ENCODE measurements around the gene GREB1.

DNA sequence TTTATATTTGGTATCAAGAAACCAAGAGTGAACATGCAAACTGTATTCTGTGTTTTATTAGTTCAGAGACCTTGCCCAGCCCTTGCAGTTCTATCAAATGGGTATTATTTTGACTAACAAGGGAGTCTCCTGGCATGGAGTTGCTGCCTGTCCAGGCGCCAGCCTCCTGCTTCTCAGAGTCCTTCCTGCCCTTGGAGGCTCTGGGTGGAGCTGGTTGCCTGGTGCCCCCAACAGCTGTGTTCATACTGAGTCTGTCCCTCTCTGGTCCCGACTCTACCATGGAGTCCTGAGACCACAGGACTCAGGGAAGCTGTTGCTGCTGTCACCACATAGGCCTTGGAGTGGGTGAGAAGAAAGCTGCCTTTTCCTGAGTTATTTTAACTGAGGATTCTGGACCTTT lies 26.3 kb upstream of the GREB1 start:
- TF ChIP-seq, protein P1, sequence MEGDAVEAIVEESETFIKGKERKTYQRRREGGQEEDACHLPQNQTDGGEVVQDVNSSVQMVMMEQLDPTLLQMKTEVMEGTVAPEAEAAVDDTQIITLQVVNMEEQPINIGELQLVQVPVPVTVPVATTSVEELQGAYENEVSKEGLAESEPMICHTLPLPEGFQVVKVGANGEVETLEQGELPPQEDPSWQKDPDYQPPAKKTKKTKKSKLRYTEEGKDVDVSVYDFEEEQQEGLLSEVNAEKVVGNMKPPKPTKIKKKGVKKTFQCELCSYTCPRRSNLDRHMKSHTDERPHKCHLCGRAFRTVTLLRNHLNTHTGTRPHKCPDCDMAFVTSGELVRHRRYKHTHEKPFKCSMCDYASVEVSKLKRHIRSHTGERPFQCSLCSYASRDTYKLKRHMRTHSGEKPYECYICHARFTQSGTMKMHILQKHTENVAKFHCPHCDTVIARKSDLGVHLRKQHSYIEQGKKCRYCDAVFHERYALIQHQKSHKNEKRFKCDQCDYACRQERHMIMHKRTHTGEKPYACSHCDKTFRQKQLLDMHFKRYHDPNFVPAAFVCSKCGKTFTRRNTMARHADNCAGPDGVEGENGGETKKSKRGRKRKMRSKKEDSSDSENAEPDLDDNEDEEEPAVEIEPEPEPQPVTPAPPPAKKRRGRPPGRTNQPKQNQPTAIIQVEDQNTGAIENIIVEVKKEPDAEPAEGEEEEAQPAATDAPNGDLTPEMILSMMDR (IDR thresholded peaks at IDR 0.05; ENCODE audit: low read length), result no peak
- TF ChIP-seq EZH2 (IDR thresholded peaks at IDR 0.05; ENCODE audit: borderline replicate concordance, low read length), result no peak
